ENCODE results near the gene CDR2L.

Gene CDR2L

DNA sequence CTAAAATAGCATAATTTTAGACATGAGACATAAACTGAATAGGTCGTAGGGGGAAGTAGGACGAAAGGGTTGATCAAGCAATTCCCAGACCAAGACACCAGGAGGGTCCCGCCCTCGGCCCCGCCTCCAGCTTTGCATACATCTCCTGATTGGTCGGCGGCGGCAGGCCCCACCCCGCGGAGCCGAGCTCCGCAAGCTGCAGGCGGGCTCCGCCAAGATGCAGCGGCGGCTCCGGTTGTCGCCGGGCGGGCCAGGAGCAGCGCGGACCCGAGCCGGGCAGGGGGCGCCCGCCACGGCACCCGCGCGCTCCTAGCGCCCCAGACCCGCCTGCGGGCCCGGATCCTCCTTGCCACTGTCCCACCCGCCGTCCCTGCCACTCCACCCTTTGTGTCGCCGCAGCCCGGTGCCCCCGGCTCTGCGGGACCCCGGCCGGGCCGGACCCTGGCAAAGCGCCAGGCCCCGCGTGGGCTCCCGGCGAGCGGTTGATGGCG is at the start of gene CDR2L:
Gene CDR2L, plus strand, starts transcription at position 215 of the 491 bp plus-strand sequence. CDS start 412 bp downstream, outside the sequence.
- DNase-seq, result peak; percentile 95

DNA sequence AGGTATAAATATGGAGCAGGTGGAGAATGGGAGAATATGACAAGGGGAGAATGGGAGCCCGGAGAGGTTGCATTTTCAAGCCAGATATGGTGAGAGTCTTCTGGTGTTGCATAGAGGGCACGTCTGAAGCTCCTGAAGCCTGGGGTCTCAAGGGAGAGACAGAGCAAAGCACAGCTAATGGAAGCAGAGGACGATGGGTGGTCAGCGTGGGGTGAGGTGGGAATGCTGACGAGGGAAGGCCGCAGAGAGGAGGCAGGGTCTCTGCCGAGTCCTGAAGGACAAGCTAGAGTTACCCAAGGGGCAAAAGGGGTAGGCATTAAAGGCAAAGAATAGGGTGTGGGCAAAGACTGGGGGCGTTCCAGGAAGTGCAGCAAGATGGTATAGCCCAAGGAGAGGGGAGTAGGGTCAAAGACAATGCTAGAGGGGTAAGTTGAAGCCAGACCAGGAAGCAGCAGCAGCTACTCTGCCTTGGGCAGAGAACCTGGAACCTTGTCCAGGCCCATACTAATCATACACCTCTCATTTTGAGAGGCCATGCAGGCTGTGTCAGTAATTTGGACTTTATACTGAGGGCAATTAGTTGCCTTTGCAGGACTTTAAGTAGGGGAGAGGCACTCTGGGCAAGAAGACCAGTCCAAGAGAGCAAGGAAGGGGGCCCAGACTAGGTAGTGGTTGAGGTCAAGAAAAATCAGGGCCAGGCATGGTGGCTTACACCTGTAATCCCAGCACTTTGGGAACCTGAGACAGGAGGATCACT is 49.1 kb upstream of the CDR2L start:
- DNase-seq, result no peak

GRCh38 chr17:74939534-74939933 is 47.9 kb upstream of the CDR2L start:
- DNase-seq, result no peak

DNA sequence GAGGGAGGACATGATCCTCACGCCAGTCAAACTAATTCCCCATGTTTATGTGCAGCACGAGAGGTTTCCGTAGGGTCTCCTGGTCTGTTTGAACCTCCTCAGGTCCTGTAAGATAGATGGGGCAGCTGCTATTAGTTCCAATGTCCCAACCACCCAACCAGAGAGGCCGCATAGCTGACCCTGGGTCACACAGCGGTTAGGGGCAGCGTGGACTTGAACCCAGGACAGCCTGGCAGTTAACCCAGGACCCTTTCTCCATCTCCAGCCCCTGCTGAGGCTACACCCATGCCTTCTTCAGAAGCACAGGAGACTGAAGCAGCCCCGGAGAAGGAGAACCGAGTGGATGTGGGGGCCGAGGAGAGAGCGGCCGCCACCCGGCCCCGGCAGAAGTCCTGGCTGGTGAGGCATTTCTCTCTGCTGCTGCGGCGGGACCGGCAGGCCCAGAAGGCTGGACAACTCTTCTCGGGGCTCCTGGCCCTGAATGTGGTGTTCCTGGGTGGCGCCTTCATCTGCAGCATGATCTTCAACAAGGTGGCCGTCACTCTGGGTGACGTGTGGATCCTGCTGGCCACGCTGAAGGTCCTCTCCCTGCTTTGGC is 46.2 kb upstream of the CDR2L start:
- DNase-seq, result no peak

GRCh38 chr17:74943808-74944522 is 43.5 kb upstream of the CDR2L start:
- DNase-seq, result no peak

GRCh38 chr17:74945543-74945942 is 41.9 kb upstream of the CDR2L start:
- DNase-seq, result no peak

DNA sequence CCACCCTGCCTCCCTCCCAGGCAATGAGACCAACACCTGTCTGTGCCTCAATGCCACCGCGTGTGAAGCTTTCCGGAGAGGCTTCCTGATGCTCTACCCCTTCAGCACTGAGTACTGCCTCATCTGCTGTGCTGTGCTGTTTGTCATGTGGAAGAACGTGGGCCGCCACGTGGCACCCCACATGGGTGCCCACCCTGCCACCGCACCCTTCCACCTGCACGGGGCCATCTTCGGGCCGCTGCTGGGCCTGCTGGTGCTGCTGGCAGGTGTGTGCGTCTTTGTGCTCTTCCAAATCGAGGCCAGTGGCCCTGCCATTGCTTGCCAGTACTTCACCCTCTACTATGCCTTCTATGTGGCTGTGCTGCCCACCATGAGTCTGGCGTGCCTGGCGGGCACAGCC is 40.8 kb upstream of the CDR2L start:
- no peak for DNase-seq

GRCh38 chr17:74947041-74947754 is 40.2 kb upstream of the CDR2L start:
- DNase-seq, result no peak

GRCh38 chr17:74949455-74950115 is 37.8 kb upstream of the CDR2L start:
- no peak for DNase-seq

DNA sequence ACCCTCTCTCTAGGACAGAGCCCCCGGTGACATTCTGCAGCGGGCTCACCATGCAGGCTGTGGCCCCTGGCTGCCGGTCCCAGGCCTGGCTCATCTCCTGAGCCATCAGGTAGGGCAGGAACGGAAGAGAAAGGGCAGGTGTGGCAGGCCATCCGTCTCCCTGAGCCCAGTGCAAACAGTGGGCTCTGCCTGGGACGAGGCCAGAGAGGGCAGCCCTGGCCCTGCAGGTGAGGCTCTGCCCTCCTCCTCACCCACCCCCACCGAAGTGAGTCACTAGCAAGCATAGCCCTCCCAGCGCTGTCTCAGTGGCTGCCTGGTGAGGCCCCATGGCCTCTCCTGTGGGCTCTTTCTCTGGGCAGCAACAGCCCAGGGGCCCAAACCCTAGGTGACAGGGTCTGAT is 37.2 kb upstream of the CDR2L start:
- DNase-seq, result no peak

DNA sequence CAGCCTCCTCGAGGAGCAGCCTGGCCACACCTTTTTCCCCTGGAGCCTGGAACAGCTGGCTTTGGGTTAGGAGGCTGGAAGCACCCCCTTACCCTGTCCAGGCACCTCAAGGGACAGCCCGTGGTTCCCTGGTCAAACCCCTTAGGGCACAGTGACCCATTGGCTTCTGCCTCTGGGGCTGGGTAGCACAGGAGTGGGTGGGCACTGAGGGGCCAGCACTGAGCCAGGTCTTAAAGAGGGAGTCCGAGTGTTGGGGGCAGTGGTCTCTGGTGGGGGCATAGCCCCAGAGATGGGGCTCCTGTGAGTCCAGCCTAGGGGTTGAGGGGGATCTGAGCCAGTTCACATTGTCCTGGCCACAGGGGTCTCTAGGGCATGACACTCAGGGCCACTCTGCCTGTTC is 36.4 kb upstream of the CDR2L start:
- DNase-seq, result no peak

- DNase-seq, result no peak
These were observed 35.6 kb upstream of the CDR2L start for GRCh38 chr17:74951680-74952421.

GRCh38 chr17:74952431-74953133 is 34.9 kb upstream of the CDR2L start:
- no peak for DNase-seq

DNA sequence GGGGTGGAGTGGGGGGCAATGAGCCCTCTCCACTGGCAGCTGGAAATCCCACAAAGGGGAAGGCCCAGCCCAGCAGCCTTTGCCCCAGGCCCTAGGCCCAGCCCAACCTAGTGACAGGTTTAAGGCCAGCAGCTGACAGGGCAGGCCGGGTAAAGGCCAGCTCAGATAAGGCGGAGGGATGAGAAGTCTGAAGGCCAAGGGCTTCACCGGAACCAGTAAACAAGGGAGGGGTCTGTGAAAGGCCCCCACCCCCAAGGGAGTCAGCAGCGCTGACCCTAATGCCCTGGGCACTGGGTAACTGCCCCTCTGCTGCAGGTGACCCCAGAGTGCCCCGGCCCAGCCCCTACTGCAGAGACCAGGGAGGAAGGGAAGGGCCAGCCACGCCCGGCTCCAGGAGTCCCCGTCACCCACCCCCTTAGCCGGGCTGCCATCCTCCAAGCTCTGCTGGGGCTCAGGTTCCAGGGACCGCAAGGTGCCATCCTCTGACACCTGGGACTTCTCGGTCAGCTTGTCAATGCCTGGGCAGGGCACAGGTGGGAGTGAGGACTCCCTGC is 34.2 kb upstream of the CDR2L start:
- no peak for DNase-seq

DNA sequence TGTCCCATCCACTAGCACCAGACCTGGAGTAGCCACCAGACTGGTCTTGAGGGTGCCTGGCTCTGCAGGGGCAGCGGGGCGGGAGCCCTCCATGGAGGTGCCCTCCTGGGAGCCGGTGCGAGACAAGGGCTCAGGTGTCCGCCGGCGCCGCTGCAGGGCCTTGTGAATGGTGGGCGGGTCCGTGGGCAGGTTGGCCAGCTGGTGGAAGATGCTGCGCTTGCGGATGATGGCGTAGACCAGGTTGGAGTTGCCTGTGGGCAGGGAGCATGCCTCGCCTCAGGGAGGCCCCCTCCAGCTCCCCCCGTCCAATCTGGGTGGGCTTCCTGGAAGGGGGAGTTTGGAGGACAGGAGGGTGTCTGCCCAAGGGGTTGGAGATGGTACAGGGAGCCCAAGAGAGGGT is 33.3 kb upstream of the CDR2L start:
- DNase-seq, result no peak

DNA sequence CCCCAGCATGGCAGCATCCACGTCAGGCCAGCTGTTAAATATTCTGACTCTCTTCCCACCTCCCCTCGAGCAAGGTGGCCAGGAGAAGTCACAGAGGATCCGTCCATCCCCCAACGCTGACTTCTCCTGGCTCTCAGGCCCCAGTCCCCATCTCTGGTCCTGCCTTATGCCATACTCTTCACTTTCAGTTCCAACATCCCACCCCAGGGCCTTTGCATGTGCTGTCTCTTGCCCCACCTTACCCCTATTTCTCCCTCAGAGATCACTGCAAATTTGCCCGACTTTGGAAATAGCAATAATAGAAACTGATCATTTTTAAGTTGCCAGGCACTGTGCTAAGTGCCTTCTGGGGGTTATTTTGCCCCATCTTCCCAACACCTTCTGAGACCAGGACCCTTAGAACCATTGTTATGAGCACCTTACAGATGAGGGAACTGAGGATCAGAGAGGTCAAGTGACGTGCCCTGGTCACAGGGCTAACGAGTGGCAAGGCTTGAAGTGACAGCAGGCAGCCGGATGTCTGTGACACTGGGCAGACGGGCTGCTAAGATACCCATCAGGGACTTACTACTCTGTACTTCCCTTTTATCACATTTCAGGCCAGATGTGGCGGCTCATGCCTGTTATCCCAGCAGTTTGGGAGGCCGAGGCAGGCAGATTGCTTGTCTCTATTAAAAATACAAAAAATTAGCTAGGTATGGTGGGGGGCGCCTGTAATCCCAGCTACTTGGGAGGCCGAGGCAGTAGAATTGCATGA is 32.6 kb upstream of the CDR2L start:
- no peak for DNase-seq

DNA sequence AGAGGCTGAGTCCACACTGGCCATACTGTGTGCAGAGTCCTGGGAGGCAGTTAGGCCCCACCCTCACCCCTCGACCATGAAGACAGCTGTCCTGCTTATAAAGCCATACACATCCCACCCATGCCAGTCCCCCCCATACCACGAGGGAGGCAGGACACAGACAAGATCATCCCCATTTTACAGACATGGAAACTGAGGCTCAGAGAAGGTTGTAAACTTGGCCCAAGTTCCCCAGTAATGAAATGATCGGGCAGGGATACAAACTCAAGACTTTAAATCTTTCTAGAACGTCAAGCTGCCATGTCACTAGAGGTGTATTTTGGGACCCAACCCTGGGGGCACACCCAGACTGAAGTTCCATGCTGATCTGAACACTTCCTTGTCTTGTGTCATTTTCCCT is 31.3 kb upstream of the CDR2L start:
- DNase-seq, result no peak

DNA sequence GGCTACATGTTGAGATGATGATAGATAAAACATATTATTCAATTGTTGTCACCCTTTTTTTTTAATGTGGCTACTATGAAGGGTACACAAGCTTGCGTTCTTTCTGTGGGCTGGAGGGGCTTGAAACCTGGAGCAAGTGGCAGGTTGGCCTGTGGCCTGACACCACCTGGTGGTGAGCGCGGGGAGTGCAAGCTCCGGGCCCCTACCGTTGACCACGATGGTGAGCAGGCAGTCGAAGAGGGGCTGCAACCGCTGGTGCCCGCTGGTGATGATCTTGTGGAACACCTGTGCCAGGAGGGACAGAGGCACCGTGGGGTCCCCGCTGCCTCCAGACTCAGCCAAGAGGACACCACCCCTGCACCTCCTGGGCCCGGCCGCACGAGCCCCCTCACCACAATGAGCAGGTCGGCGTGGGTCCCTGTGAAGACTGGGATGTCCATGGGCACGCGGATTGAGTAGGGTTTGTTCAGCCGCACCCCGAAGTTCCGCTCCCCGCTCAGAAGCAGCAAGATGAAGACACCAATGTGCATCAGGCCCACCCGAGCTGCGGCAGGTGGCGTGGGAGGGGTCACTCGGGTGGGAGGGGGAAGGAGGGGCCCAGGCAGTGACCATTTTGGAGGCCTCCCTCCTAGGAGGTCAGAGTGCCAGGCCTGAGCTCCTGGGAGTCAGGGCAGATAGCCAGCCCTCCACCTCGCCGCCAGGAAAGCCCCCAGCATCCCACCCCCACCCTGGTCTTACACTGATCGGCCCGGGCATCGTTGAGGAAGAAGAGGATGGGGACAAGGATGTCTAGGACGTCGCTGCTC is 29.3 kb upstream of the CDR2L start:
- DNase-seq, result peak; percentile 38

DNA sequence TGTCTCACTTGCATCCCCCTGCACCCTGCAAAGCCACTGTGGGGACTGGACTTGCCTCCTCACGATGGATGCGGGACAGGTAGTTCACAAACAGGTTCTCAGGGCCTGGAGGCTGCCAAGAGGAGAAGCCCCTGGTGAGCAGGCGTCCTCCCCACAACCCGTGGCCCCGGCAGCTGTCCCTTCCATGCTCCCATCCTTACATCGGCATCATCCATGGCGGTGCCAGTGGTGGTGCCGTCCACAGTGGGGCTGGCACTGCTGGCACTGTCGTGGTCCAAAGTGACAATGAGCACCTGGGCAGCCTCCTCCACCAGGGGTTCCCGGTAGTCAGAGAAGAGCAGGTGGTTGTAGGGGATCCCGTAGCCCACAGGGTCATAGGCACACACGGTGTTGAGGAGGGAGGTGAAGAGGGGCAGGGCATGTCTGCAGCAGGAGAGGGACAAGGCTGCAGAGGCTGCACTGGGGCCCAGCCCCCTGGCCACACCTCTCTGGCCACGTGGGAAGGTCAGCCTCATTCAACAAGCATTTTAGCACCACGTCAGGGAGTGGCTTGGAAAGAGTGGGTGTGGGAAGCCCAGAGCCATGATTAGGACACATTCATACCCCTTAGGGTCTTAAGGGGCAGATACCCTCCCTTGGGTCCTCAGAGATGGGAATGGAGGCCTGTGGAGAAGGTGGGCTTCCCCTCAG is 27.5 kb upstream of the CDR2L start:
- DNase-seq, result no peak
